GM18909 (cell line): ENCODE results near the gene CAMTA1.

Source experiments
- ATAC-seq: cut with Tn5 transposase; IDR thresholded peaks from one replicate; pipeline ENCODE4 v1.9.1; 2021; ENCODE audit warnings: mild to moderate bottlenecking; ENCODE audit not compliant: unreplicated experiment, poor library complexity

CAMTA1 gene

GRCh38 chr1:6869545-6869944 is 84.3 kb downstream of the CAMTA1 start:
- ATAC-seq: no peak

- ATAC-seq: no peak
These were observed 84.8 kb downstream of the CAMTA1 start for GRCh38 chr1:6870086-6870485.

- no peak for ATAC-seq
These were observed 85.3 kb downstream of the CAMTA1 start for GRCh38 chr1:6870571-6870970.

GRCh38 chr1:6871300-6871972 is 86.2 kb downstream of the CAMTA1 start:
- ATAC-seq: no peak

- ATAC-seq: no peak
These were observed 87.5 kb downstream of the CAMTA1 start for GRCh38 chr1:6872573-6873261.

- ATAC-seq: no peak
These were observed 88.2 kb downstream of the CAMTA1 start for GRCh38 chr1:6873298-6874015.

GRCh38 chr1:6874298-6874697 is 89.0 kb downstream of the CAMTA1 start:
- ATAC-seq: no peak

GRCh38 chr1:6880951-6881690 is 95.9 kb downstream of the CAMTA1 start:
- no peak for ATAC-seq

GRCh38 chr1:6882414-6882813 is 97.2 kb downstream of the CAMTA1 start:
- no peak for ATAC-seq

GRCh38 chr1:6884652-6885153 is 99.4 kb downstream of the CAMTA1 start:
- no peak for ATAC-seq

GRCh38 chr1:6885426-6885825 is 100.2 kb downstream of the CAMTA1 start:
- ATAC-seq: no peak

GRCh38 chr1:6886523-6886922 is 101.3 kb downstream of the CAMTA1 start:
- ATAC-seq: no peak

- ATAC-seq: no peak
These were observed 103.0 kb downstream of the CAMTA1 start for GRCh38 chr1:6888268-6888667.

- ATAC-seq: no peak
These were observed 103.6 kb downstream of the CAMTA1 start for GRCh38 chr1:6888870-6889269.

GRCh38 chr1:6889875-6890480 is 104.7 kb downstream of the CAMTA1 start:
- no peak for ATAC-seq

- ATAC-seq: no peak
These were observed 105.4 kb downstream of the CAMTA1 start for GRCh38 chr1:6890686-6891085.

- no peak for ATAC-seq
These were observed 106.7 kb downstream of the CAMTA1 start for GRCh38 chr1:6891781-6892579.

- no peak for ATAC-seq
These were observed 108.1 kb downstream of the CAMTA1 start for GRCh38 chr1:6893388-6893787.

- ATAC-seq: no peak
These were observed 111.9 kb downstream of the CAMTA1 start for GRCh38 chr1:6897138-6897537.
